GM18907 (cell line): ENCODE measurements around the gene TKT.
A peak's percentile ranks its signal among the peaks of the same experiment; 100 is the strongest.
"Not testable (repeated sequence)": the region's sequence is repeated elsewhere in the genome, so short reads cannot be mapped to it uniquely, and the experiment has no call there.

Experiments used
- ATAC-seq: cut with Tn5 transposase; IDR thresholded peaks from one replicate; pipeline ENCODE4 v1.9.1; 2021; ENCODE audit warnings: mild to moderate bottlenecking, moderate library complexity; ENCODE audit not compliant: unreplicated experiment

The TKT gene, protein sequence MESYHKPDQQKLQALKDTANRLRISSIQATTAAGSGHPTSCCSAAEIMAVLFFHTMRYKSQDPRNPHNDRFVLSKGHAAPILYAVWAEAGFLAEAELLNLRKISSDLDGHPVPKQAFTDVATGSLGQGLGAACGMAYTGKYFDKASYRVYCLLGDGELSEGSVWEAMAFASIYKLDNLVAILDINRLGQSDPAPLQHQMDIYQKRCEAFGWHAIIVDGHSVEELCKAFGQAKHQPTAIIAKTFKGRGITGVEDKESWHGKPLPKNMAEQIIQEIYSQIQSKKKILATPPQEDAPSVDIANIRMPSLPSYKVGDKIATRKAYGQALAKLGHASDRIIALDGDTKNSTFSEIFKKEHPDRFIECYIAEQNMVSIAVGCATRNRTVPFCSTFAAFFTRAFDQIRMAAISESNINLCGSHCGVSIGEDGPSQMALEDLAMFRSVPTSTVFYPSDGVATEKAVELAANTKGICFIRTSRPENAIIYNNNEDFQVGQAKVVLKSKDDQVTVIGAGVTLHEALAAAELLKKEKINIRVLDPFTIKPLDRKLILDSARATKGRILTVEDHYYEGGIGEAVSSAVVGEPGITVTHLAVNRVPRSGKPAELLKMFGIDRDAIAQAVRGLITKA

DNA sequence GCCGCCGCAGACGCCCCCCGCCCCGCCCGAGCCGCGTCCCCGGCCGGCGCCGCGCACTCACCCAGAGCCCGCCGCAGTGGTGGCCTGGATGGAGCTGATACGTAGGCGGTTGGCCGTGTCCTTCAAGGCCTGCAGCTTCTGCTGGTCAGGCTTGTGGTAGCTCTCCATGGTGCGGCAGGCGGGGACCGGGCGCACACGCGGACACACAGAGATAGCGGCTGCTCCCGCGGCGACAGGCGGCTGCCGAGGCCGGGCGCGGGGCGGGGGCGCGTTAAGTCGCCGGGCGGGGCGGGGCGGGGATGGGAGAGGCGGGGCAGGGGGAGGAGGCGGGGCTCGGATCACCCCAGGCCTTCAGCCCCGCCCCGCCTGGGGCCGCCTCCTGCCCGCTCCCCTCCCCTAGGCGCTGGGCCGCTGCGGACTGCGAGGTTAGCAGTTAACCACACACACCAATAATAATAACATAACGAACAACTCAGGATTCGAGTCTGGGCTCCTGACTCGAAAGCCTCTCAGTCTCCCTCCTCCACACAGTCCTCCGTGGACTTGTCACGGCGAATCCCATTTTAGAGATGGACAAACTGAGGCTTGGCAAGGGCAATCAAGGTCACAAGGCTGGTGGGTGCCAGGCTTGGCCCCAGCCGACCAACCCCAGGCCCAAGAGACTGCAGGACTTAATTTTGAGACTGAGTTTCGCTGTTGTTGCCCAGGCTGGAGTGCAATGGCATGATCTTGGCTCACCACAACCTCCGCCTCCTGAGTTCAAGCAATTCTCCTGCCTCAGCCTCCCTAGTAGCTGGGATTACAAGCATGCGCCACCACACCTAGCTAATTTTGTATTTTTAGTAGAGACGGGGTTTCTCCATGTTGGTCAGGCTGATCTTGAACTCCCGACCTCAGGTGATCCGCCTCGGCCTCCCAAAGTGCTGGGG is at the start of gene TKT:
Gene TKT, minus strand, starts transcription at position 248 of the 929 bp plus-strand sequence. Its CDS starts 80 bp downstream, at position 168.
- peak; percentile 53 for ATAC-seq

DNA sequence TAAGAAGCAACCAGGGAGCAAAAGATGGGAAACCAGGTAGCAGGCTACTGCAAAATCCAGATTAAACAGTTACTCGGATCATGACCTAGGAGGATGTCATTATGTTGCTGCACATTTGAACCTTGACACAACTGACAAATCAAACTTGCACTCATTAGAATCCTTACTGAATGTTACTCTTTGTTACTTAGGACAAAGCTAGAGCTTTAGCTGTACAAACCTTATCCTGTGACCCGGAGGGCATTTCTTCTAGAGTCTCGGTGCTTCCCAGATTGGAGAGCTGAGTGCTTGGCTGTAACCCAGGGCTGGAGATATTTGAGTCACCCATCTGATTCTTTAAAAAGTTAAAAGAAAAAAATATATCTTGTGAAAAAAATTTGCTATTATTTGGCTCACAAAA is 48.1 kb upstream of the TKT start:
- no peak for ATAC-seq

DNA sequence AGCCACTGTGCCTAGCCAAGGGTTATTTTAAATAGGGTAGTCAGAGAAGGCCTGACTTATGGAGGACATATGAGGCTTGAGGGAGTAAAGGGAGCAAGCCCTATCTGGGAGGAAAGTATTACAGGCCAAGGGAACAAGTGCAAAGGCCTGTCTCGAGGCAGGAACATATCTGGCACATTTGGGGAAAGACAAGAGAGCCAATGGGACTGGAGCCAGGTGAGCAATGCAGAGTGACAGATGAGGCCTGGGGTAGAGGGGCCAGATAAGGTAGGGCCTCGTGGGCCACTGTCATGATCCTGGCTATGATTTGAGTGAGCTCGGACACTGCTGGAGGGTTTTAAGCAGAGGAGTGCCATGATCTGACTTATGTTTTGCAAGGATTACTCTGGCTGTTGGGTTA is 47.7 kb upstream of the TKT start:
- ATAC-seq, result no peak

DNA sequence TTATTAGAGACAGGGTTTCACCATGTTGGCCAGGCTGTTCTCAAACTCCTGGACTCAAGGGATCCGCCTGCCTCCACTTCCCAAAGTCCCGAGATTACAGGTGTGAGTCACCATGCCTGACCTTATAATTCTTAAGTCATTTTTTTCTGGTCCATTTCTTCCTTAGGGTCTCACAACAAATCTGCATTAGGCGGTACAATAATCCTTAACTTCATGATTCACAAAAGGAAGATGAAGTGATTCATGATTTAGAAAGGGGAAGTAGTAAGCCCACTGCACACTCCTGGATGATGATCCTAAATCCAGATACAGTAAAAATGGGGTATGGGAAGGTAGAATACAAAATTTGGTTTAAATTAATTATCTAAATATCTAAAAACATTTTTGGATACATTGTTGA is 45.0 kb upstream of the TKT start:
- ATAC-seq, result no peak

DNA sequence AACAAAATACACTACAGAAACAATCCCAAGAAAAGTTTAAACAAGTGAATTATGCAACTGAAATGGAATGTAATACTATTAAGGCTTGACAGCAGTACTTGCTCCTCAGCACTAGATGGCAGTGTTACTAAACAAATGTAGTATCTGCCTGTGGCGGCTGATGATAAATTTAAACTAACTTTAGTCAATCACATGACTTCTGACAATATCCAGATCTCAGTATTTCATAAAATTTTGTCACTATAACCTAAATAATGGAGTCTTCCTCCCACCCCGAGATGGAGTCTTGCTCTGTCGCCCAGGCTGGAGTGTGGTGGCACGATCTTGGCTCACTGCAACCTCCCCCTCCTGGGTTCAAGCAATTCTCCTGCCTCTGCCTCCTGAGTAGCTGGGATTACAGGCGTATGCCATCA is 43.8 kb upstream of the TKT start:
- peak; percentile 46 for ATAC-seq

DNA sequence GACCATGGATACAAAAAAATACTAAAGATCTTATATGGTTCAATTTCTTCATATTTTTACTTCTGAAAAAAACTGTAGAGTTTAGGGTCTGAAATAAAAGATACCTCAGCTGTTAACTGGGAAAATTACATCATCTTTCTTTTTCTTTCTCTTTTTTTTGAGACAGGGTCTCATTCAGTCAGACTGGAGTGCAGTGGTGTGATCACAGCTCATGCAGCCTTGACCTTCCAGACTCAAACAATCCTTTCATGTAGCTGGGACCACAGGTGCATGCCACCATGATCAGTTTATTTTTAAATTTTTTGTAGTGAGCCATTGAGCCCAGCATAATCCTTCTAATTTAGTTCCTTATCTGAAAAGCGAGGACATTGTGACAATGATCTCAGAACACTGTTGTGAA is 39.6 kb upstream of the TKT start:
- no peak for ATAC-seq

DNA sequence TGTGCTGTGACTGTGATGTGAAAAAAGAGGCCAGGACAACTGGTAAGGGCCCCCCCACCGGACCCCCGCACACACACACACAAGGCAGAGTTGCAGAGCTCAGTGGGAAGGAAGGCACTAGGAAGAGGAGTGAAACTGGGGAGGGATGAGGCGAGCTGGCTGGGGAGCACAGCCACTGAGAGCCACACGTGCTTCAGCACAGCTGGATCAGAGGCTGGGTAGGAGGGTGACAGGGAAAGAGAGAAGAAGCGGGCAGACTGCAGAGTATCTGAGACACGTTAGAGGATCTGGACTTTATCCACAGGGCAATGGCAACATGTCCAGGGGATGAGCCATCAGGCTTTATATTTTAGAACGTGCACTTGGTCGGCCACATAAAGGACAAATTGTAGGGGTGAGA is 38.0 kb upstream of the TKT start:
- no peak for ATAC-seq

DNA sequence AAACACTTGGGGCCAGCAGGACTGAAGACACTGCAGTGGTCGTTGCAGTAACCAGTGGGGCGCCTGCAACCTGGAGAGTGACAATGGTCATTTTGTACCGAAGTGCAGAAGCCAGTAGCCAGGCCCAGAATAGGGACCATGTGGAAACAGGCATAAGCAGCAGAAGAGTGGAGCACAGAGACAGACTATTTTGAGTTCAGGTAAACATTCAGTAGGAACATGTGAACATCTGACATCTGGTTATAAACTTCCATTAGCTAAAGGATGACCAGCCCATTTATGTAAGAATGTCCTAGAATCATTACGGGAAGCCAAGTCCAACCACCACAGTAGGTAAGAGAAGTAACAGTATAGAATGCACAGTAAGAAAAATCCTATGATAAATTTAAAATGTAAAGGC is 32.4 kb upstream of the TKT start:
- ATAC-seq, result no peak

DNA sequence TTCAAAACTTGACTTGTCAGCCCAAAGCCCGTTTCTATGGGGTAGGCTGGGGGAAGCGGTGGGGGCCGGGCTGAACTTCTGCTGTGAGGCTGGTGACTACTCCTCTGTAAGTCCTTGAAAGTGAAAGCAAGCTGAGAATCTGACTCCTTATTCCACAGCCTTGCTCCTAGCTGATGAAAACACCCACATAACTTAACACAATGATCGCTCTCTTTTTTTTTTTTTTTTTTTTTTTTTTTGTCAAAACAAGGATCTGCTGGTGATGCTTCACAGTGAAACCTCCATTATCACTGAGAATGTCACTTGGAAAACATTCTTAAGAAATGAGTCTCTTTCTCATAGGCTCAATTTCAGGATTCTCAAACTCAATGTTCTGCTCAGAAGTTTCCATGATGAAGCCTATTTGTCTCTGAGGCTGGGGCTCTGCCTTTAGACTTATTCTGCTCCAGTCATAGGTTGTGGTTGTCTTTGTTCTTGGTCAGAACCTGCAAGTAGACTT is 31.4 kb upstream of the TKT start:
- ATAC-seq, result no peak

DNA sequence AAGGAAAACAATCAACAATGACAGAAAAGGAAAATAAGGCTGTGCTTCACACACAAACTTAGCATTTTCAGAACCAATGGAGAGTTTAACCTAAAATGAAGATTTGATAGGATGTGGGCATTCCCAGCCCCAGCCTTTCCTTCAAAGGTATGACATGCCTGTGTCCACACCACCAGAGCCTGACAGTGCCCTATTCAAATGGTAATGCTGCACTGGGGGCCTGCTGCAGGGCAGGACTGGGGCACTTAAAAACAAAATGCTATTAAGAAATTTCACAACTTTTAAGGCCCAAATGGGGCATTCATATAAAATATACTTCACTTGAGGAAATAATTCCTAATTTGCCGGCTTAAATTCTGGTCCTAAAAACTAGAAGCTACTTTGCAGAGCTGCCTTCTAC is 30.9 kb upstream of the TKT start:
- no peak for ATAC-seq

DNA sequence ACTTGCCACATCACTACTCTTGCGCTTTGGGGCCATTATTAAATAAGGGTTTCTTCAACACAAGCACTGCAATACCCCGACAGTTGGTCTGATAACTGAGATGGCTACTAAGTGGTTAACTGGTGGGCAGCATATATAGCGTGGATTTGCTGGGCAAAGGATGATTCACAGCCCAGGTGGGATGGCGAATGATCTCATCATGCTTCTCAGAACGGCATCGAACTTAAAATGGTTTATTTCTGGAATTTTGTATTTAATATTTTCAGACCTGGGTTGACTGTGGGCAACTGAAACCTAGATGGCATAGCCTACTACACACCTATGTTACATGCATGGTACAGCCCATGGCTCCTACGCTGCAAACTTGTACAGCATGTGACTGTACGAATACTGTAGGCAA is 26.8 kb upstream of the TKT start:
- no peak for ATAC-seq

DNA sequence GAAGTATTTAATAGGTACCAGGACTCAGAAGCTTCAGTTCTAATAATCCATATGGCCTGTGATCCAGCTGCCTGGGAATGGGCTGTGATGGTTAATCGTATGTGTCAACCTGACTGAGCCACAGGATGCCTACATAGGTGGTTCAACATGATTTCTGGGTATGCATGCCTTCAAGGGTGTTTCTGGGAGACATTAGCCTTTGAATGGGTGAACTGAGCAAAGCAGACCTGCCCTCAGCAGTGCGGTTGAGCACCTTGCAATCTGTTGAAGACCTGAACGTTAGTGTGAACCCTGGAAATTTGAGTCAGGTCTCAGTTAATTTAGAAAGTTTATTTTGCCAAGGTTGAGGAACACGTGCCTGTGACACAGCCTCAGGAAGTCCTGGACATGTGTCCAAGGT is 22.8 kb upstream of the TKT start:
- no peak for ATAC-seq

DNA sequence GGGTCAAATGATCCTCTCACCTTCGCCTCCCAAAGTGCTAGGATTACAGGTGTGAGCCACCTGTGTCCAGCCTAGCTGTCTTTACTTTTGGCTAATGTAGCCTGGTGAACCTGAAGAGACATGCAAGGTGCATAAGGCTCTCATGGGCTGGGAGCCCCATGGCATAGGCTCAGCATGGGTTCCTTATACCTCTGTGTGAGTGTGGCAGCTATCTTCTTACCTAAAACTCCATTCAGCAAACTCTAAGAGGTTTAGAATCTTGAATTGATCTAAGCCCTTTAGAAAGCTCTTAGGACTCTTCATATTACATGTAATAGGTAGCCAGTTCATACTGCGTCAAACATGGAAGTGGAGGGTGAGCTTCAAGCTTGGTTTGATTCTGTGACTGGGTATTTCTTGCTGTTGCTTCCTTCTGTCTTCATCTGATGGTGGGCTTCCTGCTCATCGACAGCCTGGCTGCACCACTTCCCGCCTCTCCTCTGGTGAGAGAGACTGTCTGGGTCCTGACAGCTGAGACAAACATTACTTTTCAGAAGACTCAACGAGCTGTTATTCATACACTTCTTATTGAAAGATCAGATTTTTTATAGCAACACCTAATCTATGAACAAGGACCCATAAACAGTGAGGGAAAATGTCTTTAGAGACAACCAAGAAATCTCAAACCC is 19.2 kb upstream of the TKT start:
- no peak for ATAC-seq

DNA sequence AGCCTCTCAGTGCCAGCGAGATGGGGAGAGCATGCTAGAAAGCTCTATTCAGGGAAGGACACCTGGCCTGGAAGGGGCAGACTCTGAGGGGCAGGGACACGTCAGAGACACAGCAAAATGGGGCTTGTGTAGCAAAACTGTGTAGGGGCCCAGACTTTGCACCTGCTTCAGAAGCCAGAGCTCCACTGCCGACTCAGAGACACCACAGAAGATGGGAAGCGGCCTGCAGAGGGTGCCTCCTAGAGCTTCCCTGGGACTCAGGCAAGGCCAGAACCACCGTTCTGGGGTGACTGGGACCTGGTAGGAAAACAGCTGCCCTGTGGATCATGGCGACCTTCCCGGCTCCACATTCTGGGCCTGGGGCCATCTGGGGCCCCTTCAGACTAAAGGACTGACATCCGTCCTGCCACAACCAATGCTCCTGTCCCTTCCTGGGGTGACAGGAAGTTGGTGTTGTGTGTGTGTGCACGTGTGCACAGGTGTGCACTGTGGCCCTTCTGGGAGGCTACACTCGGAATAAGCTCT is 17.4 kb upstream of the TKT start:
- ATAC-seq, result no peak

DNA sequence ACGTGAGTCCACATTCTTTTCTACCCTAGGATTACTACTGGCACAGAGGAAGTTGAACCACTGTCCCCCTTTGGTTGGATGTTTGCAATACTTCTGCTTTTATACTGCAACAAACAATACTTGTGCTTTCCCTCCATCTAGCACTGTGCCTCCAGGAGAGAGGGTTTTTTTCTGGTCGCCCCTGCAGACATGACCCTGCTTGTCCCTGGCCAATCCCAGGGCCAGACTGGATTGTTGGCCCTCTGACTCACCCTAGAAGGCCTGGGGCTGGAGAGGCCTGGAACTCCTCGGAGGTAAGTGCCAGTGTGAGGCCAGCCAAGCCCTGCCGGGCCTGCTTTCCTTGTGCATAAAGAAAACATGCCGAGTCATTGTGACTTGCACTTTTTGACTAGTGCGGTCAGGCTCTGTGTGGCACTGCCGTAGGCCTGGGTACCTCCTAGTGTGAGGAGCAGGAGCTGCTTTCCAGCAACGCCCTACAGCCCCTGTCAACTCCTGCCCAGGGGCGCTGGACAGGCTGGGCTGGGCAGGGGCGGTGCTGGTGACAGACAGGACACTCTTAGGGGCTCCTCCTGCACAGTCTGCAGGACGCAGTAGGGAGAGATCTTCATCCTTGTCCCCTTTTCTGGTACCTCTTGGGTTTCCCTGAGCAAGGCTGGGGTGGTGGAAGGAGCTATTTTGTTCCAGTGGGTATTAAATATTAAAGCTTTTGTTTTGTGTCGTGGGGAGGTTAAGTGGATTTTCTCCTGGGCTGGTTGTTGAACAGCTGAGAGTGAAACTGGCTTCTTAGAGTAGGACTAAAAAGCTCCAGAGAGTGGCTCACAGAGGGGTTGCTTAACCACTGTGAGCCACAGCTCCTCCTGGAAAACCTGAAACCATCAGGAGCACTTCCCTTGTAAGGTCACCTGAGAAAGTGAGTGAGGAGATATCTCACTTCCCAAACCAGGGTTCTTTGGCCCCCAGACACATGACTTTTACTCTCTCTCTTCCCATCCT is 14.4 kb upstream of the TKT start:
- peak; percentile 76 for ATAC-seq

DNA sequence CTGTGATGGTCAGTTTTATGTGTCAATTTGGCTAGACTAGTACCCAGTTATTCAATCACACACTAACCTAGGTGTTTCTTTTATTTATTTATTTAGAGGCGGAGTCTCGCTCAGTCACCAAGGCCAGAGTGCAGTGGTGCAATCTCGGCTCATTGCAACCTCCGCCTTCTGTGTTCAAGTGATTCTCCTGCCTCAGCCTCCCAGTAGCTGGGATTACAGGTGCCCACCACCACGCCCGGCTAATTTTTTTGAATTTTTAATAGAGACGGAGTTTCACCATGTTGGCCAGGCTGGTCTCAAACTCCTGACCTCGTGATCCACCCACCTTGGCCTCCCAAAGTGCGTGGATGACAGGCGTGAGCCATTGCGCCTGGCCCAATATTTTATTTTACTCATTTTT is 13.4 kb upstream of the TKT start:
- ATAC-seq, result not testable (repeated sequence)

DNA sequence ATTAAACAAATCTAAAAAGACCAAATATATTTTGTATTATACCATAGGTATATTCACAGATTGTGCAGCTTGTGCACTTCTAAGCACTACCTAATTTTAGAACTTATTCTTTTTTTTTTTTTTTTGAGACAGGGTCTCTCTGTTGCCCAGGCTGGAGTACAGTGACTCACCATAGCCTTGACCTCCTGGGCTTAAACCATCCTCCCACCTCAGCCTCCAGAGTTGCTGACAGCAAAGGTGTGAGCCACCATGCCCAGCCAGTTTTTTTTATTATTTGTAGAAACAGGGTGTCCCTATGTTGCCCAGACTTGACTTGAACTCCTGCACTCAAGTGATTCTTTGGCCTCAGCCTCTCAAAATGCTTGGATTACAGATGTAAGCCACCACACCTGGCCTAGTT is 11.9 kb upstream of the TKT start:
- no peak for ATAC-seq

DNA sequence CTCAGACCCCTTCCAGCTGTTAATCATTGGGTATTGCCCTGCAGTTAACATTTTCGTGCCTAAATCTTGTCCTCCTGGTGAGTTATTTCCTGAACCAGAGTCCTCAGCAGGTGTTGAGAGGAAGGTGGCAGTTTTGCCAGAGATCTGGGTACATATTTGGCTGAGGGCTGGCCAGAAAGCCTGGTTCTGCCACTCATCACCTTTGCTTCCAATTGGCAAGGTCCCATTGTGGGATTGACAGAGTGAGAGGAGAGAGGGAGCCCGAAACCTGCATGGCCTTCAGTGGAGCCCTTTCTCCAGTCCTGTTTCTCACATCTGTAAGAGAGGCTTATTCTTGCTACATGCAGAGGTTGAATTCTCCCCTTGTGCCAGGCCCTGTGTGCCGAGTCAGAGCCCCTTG is 8.9 kb upstream of the TKT start:
- no peak for ATAC-seq

DNA sequence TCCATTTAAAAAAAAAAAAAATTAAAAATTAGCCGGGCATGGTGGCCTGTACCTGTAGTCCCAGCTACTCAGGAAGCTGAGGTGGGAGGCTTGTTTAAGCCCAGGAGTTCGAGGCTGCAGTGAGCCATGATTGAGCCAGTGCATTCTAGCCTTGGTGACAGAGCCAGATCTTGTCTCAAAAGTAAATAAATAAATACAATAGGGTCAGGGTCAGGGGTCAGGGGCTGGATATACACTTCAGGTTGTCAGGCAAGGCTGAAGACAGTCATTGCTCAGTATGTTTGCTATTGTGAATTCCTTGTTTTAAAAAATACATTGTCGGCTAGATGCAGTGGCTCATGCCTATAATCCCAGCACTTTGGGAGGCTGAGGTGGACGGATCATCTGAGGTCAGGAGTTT is 8.1 kb upstream of the TKT start:
- no peak for ATAC-seq
